HG03565 (cell line): ENCODE measurements around the gene RBMS3.
A peak's percentile ranks its signal among the peaks of the same experiment; 100 is the strongest.
"Not testable (repeated sequence)": the region's sequence is repeated elsewhere in the genome, so short reads cannot be mapped to it uniquely, and the experiment has no call there.

Source experiments
- ATAC-seq: cut with Tn5 transposase; IDR thresholded peaks from one replicate; pipeline ENCODE4 v1.9.1; 2021; ENCODE audit warnings: mild to moderate bottlenecking, moderate library complexity; ENCODE audit not compliant: unreplicated experiment

The RBMS3 gene

DNA sequence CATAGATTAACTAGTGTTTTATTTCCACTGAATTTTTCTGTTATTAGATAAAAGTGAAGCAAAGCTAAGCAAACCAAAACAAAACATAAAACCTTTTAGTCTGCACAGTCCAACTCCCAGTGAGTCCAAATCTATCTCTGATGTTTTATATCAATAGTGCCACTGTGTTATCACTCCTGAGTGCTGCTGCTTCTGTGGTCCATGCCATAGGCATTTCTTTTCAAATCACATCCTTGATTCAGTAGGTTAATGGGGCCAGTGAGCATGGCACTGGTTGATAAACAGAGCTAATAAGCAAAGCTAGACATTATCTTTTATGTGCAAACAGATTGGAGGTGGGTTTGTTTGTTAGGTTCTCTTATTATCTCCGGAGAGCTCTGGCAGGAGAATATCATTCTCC, 30.0 kb downstream of the RBMS3 start:
- no peak for ATAC-seq

DNA sequence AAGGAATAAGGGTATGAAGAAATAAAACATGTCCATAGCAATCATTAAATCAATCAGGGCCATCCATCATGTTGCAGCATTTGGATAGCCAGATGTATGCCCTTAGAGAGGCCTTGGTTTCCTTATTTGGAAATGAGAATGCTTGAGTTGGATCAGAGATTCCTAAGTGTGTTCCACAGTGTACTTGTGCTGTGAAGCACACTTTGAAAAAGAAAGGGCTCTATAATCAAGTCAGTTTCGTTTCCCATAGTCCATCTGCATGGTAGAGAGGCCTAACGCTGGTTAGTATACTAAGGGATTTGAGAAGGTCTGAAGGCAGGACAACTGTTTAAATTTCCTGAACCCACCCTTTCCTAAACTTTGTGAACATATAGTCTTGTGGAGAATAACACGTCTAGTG, 30.9 kb downstream of the RBMS3 start:
- no peak for ATAC-seq

DNA sequence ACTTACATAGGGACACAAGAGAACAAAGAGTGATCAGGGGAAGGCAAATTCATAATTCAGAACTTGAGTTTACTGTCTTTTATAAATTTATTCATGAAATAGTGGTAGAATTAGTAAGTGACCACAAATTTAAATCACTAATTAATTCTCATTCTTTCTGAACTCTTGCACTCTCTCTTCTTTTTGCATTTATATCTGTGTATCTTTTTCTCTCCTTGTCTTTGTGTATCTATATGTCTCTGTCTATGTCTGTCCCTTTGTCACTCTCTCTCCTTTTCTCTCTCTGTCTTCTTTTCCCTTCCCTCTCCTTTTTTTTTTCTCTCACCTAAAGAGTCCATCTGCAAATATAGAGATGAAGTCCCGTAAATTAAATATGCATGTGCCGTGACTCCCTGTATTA, 31.5 kb downstream of the RBMS3 start:
- ATAC-seq, result no peak

DNA sequence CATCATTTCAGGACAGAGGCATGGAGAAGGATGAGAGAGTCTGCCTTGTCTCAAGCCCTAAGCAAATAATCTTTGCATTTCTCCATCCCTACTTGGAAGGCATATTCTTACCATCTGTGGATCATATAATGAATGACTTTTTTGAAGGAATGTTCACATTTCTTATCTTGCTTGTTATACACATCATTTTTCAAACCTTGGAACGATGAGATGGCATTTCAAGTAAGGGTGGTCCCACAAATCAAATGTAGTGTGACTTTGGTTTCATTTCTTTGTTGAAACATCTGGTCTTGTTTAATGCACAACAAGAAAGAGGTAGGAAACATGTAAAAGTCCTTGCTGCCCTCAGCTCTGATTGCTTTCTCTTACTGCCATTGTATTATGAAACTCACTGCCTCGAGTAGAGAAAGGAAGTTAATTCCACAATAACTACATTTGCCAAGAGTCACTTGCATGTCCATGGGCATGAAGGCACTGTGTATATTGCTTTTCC, 32.1 kb downstream of the RBMS3 start:
- ATAC-seq, result no peak

DNA sequence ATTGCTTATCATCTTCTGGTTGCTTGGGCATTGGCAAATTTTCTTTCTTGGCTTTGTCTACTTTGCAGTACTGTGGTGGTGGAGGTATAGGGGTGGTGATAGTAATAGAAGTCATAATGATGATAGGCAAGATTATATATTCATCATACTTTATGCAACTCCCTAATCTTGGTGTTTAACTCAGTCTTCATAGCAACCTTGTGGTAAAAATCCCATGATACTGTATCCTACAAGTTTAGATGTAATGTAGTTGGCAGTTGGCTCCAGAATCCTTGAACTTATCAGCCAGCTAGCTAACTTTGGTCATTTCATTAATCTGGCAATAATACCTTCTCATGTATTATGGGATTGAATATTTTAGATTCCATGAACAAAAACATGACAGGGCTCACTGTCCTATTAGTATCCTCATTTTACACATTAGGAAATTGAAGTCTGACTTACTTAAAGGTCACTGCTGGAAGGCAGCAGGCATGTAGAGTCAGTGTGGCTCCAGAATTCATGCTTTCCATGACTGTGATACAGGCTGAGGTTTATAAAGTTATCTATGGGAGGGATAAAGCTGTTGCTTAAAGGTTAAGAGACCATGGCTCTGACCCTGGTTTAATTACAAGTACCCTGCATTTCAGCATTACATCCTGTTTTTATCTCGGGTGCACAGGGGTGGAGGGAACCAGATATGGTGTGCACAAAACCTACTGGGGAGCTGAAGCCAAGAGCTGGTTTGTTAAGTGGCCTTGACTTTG, 33.3 kb downstream of the RBMS3 start:
- no peak for ATAC-seq

DNA sequence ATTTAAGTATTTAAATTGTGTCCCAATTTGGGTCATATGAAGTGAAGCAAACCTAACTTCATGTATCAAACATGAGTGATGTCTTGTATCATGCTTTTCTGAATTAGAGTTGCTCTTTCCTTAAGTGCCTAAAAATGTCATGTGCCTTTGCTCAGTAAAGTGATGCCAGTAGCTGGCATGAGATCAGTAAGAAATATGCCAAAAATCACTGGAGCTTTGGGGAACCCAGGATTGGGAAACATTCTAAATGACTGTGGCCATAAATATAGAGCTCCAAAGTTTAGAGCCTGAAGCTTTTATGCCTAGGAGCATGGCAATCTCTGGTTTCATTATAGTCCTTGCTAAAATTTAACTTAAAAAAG, 33.8 kb downstream of the RBMS3 start:
- ATAC-seq, result no peak

DNA sequence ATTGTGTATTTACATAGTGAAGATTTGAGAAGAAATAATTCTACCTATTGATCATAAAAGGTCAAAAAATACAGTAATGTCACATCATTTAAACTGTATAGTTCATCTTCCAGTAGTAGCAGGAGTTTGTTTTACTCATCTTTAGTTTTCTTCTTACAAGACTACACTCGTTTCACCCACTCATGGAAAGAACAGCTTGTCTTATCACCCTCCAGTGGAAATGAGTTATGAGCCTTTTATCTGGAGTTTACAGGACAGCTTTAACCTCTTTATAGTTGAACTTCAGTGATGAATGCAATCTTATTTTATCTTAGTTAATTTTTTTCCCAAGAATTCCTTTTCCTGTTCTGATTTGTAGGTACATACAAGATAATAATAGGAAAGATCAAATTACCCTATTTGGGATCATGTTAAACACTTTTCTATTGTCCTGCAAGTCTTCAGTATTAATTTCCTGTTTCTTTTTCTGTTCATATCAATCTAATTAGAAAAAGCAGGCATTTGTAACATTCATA, 36.8 kb downstream of the RBMS3 start:
- ATAC-seq, result no peak

DNA sequence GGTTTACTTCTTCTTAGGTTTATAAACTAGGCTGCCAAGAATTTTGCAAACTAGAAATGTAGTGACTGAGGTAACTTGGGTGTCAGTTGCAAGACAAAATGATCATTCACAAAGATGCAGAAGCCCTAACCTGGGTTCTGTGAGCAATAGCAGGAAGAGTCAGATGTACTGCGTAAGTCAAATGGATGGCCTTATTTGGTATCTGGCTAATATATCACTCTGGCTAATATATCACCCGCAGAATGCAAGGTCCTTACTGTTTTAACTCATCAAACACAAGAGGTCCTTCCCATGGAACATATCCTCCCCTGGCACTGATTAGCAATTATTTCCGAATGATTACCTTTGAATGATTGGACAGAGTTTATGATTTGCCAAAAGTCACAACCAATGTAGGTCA, 37.4 kb downstream of the RBMS3 start:
- ATAC-seq, result no peak

DNA sequence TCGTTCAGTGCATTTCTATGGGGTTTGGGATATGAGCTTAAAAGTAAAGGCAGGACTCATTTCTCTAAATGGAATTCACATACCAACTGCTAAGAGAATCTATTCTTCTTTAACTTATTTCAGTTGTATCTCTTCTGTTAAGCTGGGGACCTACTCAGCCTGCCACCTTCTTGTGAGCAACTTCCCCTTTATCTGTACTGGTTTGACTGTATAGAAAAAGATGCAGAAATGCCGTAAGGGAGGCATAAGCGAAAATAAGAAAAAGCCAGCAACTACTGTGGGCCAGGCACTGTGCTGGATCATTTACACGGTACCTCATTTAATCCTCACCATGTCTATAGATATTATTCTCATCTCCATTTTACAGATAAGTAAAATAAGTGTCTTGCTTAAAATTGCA, 38.4 kb downstream of the RBMS3 start:
- ATAC-seq, result peak; percentile 75

DNA sequence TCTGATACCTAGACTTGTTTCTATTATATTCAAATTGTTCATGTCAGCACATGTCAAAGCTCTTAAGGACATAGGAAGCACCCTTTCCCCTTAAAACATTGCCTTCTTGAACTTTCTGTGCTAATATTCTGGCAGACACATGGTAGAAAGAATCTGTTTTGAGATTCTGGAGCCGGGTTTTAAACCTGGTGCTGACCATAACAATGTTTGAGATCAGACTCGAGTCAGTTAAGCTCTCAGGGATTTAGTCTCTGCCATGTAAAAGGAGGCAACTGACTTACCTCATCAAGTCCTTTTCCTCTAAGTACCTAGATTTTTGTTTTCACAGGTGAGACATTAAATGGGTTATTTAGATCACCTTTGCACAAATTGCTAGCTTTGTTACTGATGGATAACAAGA, 38.9 kb downstream of the RBMS3 start:
- no peak for ATAC-seq

DNA sequence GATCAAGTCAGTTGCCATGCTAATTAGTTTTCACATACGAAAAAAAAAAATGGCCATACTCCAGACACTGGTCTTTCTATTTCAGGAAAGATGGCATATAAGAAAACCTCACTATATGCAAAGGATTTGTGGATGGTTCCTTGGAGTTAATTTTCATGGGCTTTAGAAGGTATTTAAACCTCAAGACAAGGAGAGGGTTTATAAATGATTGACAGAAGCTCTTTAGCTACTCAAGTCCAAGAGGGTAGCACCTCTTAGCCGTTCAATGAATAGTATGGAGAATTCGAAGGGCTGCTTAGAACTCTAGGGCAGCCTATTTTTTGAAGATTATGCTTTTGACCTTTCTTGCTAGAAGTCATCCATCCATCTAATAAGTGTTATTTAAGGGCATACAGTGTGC, 41.7 kb downstream of the RBMS3 start:
- ATAC-seq, result no peak

DNA sequence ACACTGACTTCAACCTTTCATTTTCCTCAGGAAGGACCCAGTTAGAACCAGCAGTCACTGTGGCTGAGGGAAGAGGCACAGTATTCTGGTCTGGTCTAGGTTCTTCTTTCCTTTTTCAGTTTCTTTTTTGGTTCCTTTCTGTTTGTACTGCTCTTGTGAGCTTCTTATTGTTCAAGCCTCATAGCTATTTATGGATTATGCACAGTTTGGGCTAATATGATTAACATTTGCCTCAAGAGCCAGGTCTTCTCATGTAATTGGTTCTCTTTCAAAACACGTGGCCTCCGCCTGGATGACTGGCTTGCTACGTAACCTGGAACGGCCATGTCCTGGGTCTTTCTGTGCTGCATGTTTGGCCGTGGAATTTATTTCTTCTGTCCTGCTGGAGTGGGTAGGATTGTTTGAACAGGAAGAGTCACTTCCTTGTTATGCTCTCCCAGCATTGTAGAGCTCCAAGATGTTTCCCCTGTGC, 43.3 kb downstream of the RBMS3 start:
- ATAC-seq, result peak; percentile 97

DNA sequence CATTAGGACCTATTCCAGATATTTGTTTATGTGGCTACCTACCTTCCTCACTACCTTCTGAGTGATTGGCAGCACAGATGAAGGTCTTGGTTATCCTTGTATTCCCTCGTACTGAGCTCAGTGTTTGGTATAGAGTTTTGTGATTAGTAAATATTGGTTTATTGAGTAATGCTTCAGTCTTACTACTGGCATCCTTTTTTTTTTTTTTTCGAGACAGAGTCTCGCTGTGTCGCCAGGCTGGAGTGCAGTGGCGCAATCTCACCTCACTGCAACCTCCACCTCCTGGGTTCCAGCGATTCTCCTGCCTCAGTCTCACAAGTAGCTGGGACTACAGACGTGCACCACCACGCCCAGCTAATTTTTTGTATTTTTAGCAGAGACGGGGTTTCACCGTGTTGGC, 45.7 kb downstream of the RBMS3 start:
- ATAC-seq, result not testable (repeated sequence)

DNA sequence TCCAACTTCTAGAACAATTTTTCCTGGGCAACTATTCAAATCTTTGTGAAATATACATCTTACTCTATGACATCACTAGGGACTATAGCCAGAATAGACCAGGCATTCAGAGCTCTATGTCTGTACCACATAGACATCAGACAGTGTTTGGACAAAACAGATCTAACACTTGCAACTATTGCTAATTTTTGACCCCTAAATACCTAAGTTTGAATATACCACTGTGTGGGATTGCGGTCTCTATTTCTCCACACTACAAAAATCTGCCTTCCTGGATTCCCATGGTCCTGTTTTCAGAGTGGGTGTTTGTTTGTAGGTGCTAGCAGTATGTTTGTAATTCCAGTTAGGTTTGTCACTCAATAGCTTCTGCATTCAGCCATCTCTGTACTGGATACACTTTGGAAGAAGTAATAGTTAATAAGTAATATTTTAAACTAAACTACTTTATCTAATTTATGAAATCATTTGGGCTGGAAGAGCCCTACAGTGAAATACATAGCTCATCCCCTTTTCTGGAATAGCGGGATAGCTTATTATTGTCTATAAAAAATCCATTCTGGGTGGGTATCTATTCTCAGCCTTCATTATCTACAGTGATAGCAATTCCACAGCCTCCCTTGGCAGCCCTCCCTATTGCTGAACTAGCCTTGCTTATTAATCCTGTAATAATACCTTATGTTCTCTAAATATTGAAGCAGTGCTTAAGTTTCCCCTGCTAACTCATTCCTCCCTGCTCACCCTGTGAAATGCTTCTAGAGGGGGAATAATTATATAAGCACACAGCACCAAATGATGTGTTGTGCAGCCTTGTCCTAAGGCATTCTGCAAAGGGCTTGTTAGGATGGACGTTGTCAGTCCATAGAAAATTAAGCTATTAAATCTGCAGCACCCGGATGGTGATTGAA, 49.4 kb downstream of the RBMS3 start:
- no peak for ATAC-seq

DNA sequence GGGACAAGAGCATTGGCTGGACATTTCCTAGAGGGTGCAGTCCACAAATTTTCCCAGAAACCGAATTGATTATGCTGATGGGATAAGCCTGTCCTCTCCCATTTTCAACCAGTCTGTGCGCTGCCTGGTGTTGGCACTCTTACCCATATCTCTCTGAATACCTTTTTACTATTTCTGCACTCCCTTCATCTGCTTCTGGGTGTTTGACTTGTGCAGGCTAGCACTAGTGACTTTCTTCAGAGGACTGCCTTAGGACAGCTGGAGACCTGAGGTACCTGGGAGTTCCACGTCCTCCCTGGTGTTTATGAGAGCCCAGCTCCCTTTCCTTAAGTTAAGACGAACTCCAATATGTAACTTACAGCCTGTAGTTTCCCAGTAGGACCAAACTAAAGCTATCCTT, 50.2 kb downstream of the RBMS3 start:
- ATAC-seq, result no peak

DNA sequence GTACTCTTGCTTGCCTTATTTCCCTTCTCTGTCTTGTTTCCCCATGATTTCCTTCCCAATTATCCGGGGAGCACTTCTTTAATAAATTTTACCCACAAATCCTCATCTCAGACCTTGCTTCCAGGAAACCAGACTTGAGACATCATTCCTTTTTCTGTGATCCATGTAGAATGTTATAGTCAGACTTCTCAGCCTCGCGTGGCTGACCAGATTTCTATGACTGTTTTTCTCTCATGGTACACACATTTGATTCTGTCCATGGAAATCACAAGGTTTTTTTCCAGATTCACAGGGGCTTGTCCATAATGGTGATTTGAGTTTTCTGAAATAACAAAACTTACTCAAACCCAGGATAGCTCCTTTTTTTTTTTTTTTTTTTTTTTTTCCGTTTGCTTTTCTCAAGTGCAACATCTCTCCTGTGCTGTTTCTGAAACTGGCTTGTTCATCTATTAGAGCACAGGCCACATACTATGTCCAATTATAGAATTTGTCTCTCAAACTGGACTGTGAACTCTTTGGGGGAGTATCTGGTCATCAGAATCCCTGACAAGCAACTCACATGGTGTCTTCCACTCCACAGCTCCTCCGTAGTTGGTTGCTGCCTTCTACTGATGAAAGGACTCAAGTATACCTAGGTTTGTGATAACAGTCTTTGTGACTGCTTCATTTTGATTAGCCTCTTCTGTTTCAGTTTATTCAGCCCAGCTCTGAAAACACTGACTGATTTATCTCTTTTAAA, 50.8 kb downstream of the RBMS3 start:
- no peak for ATAC-seq

DNA sequence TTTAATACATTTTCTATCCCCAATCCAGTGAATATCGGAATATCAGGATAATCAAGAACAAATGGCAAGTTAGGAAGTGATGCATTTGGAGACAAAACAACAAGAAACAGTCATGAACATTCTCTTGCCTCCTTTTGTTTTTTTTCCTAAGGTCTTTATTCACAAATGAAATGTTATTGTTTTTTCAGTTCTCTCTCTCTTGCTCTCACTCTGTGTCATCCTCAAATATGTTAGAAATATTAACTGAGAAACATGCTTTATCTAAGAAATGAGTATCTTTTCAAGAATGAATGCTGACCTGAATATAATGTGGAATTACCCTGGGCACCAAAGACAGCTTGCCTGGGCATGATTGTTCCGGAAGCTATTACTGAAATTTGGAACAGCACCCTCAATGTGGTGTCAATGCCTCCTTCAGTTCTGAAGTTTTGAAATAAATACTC, 51.3 kb downstream of the RBMS3 start:
- ATAC-seq, result no peak

DNA sequence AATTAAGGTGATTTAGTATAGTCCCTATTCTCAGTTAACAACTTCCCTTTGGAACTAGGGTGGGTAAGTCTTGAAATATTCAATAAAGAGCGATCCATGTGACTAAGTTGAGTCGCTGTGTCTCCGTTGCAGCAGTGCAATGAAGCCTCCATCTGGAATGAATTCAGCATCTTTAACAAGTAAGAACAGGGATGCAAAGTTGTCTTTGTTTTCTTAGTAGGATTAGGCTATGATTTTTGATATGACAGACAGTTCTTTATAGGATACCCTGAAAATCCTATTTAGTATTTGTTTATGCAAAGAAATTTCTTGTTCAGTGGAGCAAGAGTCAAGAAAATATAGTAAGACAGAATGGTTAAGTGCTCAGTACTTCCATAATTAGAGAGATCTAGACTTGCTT, 52.7 kb downstream of the RBMS3 start:
- no peak for ATAC-seq

DNA sequence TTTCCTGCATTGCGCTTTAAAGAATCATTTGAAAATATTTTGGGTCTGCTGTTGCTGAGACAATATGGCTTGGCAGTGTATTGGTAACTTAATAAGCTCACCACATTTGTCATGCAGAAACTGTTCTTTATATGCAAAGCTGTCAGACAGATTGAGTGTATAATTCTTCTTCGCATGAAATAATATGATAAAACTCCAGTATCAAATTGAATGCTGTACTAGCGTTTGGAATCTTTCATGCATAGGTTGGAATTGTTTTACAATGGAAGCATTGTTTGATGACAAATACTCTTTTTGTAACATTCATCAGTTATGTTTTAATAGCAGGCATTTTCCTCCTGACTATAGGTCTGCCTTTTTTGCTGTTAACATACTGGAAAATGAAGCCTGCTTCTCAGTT, 53.8 kb downstream of the RBMS3 start:
- no peak for ATAC-seq

DNA sequence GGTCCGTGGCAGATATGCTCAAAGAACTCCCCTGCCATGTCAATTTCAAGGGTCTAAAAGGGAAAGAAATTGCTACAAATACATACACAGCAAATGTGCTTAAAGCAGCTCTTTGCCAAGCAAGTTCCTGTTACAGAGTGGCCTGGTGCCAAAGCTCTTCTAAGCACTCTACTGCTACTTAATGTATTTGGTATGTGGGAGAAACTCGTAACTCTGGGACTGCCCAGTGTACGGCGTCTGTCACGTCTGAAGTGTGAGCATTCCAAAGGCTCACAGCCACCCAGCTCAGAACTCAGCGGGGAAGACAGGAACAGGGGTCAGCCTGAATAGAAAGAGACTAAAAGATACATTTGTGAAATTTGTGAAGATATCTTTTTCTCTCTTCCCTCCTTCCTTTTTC, 54.6 kb downstream of the RBMS3 start:
- ATAC-seq, result no peak

DNA sequence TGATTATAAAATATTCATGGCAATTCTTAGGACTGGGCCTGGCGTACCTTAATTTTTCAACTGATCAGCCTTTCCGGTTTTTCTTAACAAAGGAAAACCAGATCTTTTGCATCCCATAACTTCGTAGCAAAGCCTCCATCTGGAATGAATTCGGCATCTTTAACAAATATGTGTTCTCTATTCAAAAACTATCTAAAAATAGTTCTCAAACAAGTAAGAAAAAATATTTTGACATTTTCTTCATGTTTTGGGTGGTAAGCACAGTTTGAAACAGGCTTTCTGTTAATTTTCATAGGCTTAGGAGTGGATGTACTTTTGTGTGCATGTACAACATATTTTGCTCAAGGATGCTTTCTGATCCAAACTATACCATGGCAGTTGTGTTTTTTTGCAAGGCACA, 55.1 kb downstream of the RBMS3 start:
- no peak for ATAC-seq
